ENCODE measurements around the gene TMEM121B.

TMEM121B gene

DNA sequence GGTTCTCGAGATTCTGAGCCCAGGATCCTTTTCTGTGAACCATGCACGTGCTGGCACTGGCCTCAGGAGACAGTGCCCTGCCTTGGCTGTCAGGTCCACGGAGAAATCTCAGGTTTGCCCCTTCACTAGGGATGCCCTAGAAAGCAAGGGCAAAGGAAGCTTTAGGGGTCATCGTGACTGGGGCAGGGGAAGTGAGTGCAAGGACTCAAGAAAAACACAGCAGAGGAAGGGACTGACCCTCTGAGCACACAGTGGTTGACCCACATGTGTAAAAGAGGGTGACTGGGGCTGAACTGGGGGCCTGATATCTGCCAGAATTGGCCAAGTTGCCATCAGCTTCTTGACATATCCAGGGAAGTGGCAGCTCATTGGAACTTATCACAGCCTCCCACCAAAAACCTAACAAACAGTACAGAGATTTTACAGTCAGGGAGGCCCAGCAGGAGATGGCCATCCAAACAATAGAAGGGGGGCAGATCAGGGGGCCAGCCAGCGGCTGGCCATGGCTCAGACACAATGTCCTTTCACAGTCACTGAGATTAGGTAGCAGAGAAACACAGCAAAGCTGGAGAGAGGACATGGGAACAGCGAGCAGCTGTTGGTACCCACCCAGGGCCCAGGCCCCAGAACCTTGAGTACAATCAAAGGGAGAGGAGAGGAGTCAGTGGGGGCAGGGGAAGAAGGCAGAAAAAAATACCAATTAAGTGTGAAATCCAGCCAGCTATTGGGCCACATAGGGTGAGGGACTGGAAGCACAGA is 4.4 kb downstream of the TMEM121B start:
- TF ChIP-seq, protein P1, sequence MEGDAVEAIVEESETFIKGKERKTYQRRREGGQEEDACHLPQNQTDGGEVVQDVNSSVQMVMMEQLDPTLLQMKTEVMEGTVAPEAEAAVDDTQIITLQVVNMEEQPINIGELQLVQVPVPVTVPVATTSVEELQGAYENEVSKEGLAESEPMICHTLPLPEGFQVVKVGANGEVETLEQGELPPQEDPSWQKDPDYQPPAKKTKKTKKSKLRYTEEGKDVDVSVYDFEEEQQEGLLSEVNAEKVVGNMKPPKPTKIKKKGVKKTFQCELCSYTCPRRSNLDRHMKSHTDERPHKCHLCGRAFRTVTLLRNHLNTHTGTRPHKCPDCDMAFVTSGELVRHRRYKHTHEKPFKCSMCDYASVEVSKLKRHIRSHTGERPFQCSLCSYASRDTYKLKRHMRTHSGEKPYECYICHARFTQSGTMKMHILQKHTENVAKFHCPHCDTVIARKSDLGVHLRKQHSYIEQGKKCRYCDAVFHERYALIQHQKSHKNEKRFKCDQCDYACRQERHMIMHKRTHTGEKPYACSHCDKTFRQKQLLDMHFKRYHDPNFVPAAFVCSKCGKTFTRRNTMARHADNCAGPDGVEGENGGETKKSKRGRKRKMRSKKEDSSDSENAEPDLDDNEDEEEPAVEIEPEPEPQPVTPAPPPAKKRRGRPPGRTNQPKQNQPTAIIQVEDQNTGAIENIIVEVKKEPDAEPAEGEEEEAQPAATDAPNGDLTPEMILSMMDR (conservative IDR thresholded peaks at IDR 0.05; ENCODE audit: low read length) = no peak
- TF ChIP-seq EZH2phosphoT487 (IDR thresholded peaks at IDR 0.05; ENCODE audit: borderline replicate concordance) = no peak
- H3K79me2 ChIP-seq (ENCODE audit: insufficient read depth, low read length) = no peaks in the 10 kb centered on the region
- no peaks in the 10 kb centered on the region for H3K9me3 ChIP-seq (ENCODE audit: insufficient read depth, low read depth, low read length)
- no peaks in the 10 kb centered on the region for H3K27me3 ChIP-seq (ENCODE audit: insufficient read depth, low read length, poor library complexity, severe bottlenecking)
- H3F3A ChIP-seq (ENCODE audit: low read depth) = peaks cover 21% of the 10 kb centered on the region; the same call in 1 of the 2 replicates
- 0 out of 2 replicates have a peak overlapping the region, but pooled peaks have one; percentile 7 for H2AFZ ChIP-seq (ENCODE audit: low read length)
- H4K20me1 ChIP-seq (ENCODE audit: insufficient read depth, low read length, poor library complexity, severe bottlenecking) = no peaks in the 10 kb centered on the region
- no peaks in the 10 kb centered on the region for H3K9me2 ChIP-seq (replicated peaks; ENCODE audit: low read depth, low read length)
- H3K4me1 ChIP-seq (ENCODE audit: insufficient read depth, low read length, poor library complexity, severe bottlenecking) = peaks cover 47% of the 10 kb centered on the region
- H3K4me3 ChIP-seq (ENCODE audit: low read length, poor library complexity, severe bottlenecking) = peak overlapping the region; percentile 34
- peak overlapping the region; percentile 79 for H3K4me2 ChIP-seq (ENCODE audit: low read depth, low read length, poor library complexity, severe bottlenecking)
- no peaks in the 10 kb centered on the region for H3K36me3 ChIP-seq (ENCODE audit: insufficient read depth, low read length)
- H3K9ac ChIP-seq (ENCODE audit: low read depth, low read length, poor library complexity, severe bottlenecking) = peak overlapping the region; percentile 57

DNA sequence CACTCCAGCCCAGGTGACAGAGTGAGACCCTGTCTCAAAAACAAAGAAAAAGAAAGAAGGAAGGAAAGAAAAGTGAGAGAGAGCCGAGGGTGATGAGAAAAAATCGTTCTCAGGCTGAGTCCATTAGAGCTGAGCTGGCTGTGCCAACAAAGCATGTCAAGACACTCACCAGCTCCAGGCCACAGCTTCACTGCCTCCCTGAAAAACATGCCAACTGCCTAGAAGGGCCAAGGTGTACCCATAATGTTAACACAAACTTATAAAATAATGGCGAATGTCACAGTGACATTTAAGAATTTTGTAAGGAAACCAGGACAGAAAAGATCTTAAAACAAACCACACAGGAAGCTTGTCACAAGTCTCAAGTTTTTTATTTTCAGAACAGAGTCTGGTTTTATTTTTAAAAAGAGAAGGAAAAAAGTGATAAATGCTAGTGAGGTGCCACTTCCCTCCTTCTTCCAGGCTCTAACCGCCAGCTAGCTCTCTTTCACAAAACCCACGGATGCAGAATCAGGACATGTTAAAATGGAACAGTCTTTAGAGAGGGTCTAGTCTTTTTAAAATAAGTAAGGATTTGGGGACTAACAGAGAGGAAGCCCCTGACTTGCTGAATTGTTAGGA is 5.1 kb downstream of the TMEM121B start:
- no peaks in the 10 kb centered on the region for H3K27me3 ChIP-seq (ENCODE audit: insufficient read depth, low read length, poor library complexity, severe bottlenecking)
- H3F3A ChIP-seq (ENCODE audit: low read depth) = peaks cover 21% of the 10 kb centered on the region; the same call in 1 of the 2 replicates
- no peaks in the 10 kb centered on the region for H4K20me1 ChIP-seq (ENCODE audit: insufficient read depth, low read length, poor library complexity, severe bottlenecking)
- H3K9me2 ChIP-seq (replicated peaks; ENCODE audit: low read depth, low read length) = no peaks in the 10 kb centered on the region
- H3K4me1 ChIP-seq (ENCODE audit: insufficient read depth, low read length, poor library complexity, severe bottlenecking) = peaks cover 47% of the 10 kb centered on the region
- no peak for TF ChIP-seq EZH2phosphoT487 (IDR thresholded peaks at IDR 0.05; ENCODE audit: borderline replicate concordance)
- TF ChIP-seq, protein P1 (conservative IDR thresholded peaks at IDR 0.05; ENCODE audit: low read length) = no peak
- no peaks in the 10 kb centered on the region for H3K79me2 ChIP-seq (ENCODE audit: insufficient read depth, low read length)
- H3K36me3 ChIP-seq (ENCODE audit: insufficient read depth, low read length) = no peaks in the 10 kb centered on the region
- peak overlapping the region; percentile 57 for H3K9ac ChIP-seq (ENCODE audit: low read depth, low read length, poor library complexity, severe bottlenecking)
- H3K4me2 ChIP-seq (ENCODE audit: low read depth, low read length, poor library complexity, severe bottlenecking) = peak overlapping the region; percentile 79
- H2AFZ ChIP-seq (ENCODE audit: low read length) = 0 out of 2 replicates have a peak overlapping the region, but pooled peaks have one; percentile 7
- H3K9me3 ChIP-seq (ENCODE audit: insufficient read depth, low read depth, low read length) = no peaks in the 10 kb centered on the region
- peak overlapping the region; percentile 34 for H3K4me3 ChIP-seq (ENCODE audit: low read length, poor library complexity, severe bottlenecking)

DNA sequence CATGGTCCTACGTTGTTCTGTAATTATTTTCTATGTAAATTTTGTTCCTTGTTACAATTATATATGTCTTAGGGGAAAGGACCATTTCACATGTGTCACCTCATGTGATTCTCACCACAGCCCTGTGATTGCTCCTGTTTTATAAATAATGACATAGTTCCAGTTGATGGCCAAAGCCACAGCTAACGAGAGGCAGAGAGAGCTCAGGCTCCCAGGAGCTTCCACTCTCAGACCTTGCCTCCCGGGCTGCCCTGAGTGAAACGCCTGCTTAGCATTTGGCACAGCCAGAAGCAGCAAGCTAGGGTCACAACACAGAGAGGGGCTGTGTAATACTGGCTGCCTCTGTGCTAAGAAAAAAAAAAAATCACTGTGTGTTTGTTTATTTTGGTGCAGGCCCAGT is 5.9 kb downstream of the TMEM121B start:
- peak overlapping the region; percentile 57 for H3K9ac ChIP-seq (ENCODE audit: low read depth, low read length, poor library complexity, severe bottlenecking)
- H3K4me1 ChIP-seq (ENCODE audit: insufficient read depth, low read length, poor library complexity, severe bottlenecking) = peaks cover 47% of the 10 kb centered on the region
- no peak overlapping the region for H2AFZ ChIP-seq (ENCODE audit: low read length)
- TF ChIP-seq EZH2phosphoT487 (IDR thresholded peaks at IDR 0.05; ENCODE audit: borderline replicate concordance) = no peak
- TF ChIP-seq, protein P1 (conservative IDR thresholded peaks at IDR 0.05; ENCODE audit: low read length) = no peak
- no peaks in the 10 kb centered on the region for H4K20me1 ChIP-seq (ENCODE audit: insufficient read depth, low read length, poor library complexity, severe bottlenecking)
- H3K36me3 ChIP-seq (ENCODE audit: insufficient read depth, low read length) = no peaks in the 10 kb centered on the region
- H3K4me2 ChIP-seq (ENCODE audit: low read depth, low read length, poor library complexity, severe bottlenecking) = peak overlapping the region; percentile 79
- no peaks in the 10 kb centered on the region for H3K9me2 ChIP-seq (replicated peaks; ENCODE audit: low read depth, low read length)
- no peak overlapping the region for H3K4me3 ChIP-seq (ENCODE audit: low read length, poor library complexity, severe bottlenecking)
- H3K27me3 ChIP-seq (ENCODE audit: insufficient read depth, low read length, poor library complexity, severe bottlenecking) = no peaks in the 10 kb centered on the region
- no peaks in the 10 kb centered on the region for H3K79me2 ChIP-seq (ENCODE audit: insufficient read depth, low read length)
- no peaks in the 10 kb centered on the region for H3K9me3 ChIP-seq (ENCODE audit: insufficient read depth, low read depth, low read length)
- peaks cover 21% of the 10 kb centered on the region; the same call in 1 of the 2 replicates for H3F3A ChIP-seq (ENCODE audit: low read depth)
